BJ (cell line): Measurements from ENCODE around the gene NIPAL3. TPM values are rescaled to one million over a fixed set of nuclear protein-coding genes. Genes with fewer than 3 reads are reported as not detected.

Experiments
- CTCF ChIA-PET: fragments of 350-600 bp; formaldehyde crosslinking; extraction: SDS; loops from one replicate; lab custom pipeline; 2021; ENCODE audit warnings: antibody characterized with exemption, inconsistent platforms; lab: Yijun Ruan, JAX
- POLR2A ChIA-PET: fragments of 300-600 bp; sonication (Branson Sonifier 250); formaldehyde crosslinking; extraction: SDS; loops from one replicate; lab custom pipeline; 2021; ENCODE audit warnings: antibody characterized with exemption; lab: Charles Lee
- DNase-seq: peaks from one replicate; pipeline ENCODE4 v3.0.0-alpha.2; 2011; ENCODE audit warnings: low read depth
- H3K27me3 ChIP-seq: 2 replicates; pipeline ENCODE4 v1.6.0; 2011; ENCODE audit warnings: low read length; ENCODE audit not compliant: control insufficient read depth, insufficient read depth
- H3K36me3 ChIP-seq: 2 replicates; pipeline ENCODE4 v1.5.1; 2011; ENCODE audit warnings: low read length; ENCODE audit not compliant: control insufficient read depth, insufficient read depth
- H3K4me3 ChIP-seq: 2 replicates; pipeline ENCODE4 v1.5.1; 2011; ENCODE audit warnings: low read depth, mild to moderate bottlenecking, control low read depth, low read length
- CTCF ChIP-seq: IDR thresholded peaks from 2 replicates; pipeline ENCODE4 v1.5.1; 2011; ENCODE audit warnings: low read depth, mild to moderate bottlenecking, control low read depth, inconsistent platforms, low read length, moderate library complexity; ENCODE audit not compliant: insufficient read depth
- polyA plus RNA-seq: library from polyadenylated mRNA; depleted of rRNA; stranded (reverse); fragments of >200 nt; gene quantifications from 2 replicates; pipeline ENCODE4 v1.2.3, GENCODE V29; 2011

Gene NIPAL3
- polyA plus RNA-seq, 1 experiment, result 74.5 TPM

- TF ChIP-seq CTCF, result no peak
- H3K27me3 ChIP-seq, result no peaks in the 10 kb centered on the region
- POLR2A ChIA-PET, result no interaction called here
- no peaks in the 10 kb centered on the region; the same call in 1 of the 2 replicates for H3K36me3 ChIP-seq
- H3K4me3 ChIP-seq, result no peak overlapping the region
- CTCF ChIA-PET, result interaction anchor here (0.8 to 1.2 kb wide), 4 partner anchors 10 to 275 kb away, joined by 3 read pairs; no protein-coding TSS in a partner anchor
- DNase-seq, result no peak
These were observed 9.8 kb downstream of the NIPAL3 start for GRCh38 chr1:24425441-24425840.

- H3K27me3 ChIP-seq, result no peaks in the 10 kb centered on the region
- ChIA-PET CTCF (interaction anchor here (0.8 kb wide), 1 partner anchor 10 kb away, joined by 3 read pairs; no protein-coding TSS in a partner anchor), POLR2A (no interaction called here)
- no peaks in the 10 kb centered on the region; the same call in 1 of the 2 replicates for H3K36me3 ChIP-seq
- no peak overlapping the region for H3K4me3 ChIP-seq
- DNase-seq, result no peak
- TF ChIP-seq CTCF, result no peak
These were observed 10.3 kb downstream of the NIPAL3 start for GRCh38 chr1:24425922-24426321.

DNA sequence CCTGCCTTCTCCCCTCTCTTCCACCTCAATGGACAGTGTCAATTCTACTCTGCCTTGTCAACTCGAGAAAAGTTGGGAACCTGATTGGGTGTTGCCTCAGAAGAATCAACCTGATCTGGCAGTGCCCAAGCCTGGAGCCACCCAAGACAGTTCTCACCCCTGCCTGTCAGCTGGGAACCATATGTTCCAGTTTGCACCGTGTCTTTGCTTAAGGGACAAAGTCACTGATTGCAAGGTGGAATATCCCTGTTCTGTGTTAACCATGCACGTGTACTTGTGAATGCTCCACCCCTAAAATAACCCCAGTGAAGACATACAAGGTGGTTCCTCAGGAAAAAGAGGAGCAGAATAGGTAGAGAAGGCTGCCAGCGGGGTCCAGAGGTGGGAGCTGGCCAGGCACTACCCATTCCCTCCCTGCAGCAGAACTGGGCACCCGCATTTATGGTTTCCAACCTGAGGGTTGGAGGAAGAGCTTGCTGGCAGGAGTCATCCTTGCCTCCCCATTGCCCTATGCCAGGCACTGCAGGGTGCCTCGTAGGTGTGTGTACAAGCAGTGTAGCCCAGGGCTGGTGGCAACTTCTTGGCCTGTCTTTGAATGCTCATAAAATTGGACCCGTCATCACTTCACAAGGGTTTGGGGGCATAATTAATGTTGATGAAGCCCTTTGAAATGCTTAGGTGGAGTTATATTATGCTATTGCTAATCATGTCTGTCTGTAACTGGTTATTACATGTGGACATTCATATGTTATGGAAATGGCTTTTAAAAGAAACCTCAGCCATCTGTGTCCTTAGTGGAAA lies 11.3 kb downstream of the NIPAL3 start:
- POLR2A ChIA-PET, result interaction anchor here (0.6 kb wide), 1 partner anchor 9 kb away, joined by 5 read pairs; no protein-coding TSS in a partner anchor
- Histone ChIP-seq H3K4me3 (no peak overlapping the region), H3K36me3 (no peaks in the 10 kb centered on the region; the same call in 1 of the 2 replicates), H3K27me3 (no peaks in the 10 kb centered on the region)
- CTCF ChIA-PET, result no interaction called here
- no peak for TF ChIP-seq CTCF
- DNase-seq, result no peak

DNA sequence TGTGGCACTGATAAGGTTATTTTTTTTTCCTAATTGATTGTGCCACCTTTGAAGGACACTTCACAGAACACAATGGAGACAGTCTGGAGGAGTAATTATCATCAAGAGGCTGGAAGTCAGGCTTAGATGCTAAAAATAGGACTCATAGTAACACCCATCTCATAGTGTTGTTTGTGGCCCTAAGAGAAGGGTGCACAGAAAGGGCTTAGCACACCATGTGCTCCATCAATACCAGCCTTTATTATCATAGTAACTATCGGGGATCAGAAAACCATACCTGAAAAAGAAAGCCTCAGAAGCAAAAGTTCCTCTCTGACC lies 11.9 kb downstream of the NIPAL3 start:
- ChIA-PET POLR2A (interaction anchor here (0.6 kb wide), 1 partner anchor 8 kb away, joined by 5 read pairs; no protein-coding TSS in a partner anchor), CTCF (interaction anchor here (1.2 kb wide), 1 partner anchor 160 kb away, joined by 4 read pairs; no protein-coding TSS in a partner anchor)
- TF ChIP-seq CTCF, result no peak
- DNase-seq, result no peak
- Histone ChIP-seq H3K36me3 (no peaks in the 10 kb centered on the region; the same call in 1 of the 2 replicates), H3K4me3 (no peak overlapping the region), H3K27me3 (no peaks in the 10 kb centered on the region)

DNA sequence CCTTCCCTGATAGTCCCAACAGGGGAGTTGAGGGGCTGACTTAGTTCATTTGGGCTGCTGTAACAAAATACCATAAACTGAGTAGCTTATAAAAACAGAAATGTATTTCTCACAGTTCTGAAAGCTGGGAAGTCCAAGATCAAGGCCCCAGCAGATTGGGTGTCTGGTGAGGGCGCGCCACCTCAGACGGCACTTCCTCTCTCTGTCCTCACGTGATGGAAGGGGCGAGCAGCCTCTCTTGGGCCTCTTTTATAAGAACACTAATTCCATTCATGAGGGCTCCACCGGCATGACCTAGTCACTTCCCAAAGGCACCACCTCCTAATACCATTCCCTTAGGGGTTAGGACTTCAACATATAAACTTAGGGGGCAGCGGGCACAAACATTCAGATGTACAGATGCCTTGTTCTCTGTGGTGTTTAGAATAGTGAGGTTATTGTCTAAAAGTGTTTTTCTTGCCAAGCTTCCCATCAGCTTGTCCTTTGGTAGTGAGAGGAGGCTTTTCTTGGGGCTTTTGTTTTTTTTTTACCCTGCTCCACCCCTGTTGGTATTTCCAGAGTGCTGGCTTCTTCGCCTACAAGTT lies 20.3 kb downstream of the NIPAL3 start:
- ChIA-PET CTCF (interaction anchor here (1.3 to 1.6 kb wide), 3 partner anchors 10 to 20 kb away, joined by 3 to 4 read pairs (median 3); partner anchors contain the start of gene NIPAL3), POLR2A (interaction anchor here (0.6 kb wide), 1 partner anchor 9 kb away, joined by 5 read pairs; no protein-coding TSS in a partner anchor)
- 0 out of 2 replicates have a peak, but pooled peaks cover 2% of the 10 kb centered on the region for H3K36me3 ChIP-seq
- H3K4me3 ChIP-seq, result no peak overlapping the region
- no peak for DNase-seq
- H3K27me3 ChIP-seq, result no peaks in the 10 kb centered on the region
- TF ChIP-seq CTCF, result no peak
